Natural killer cell (primary cell): ENCODE data around the gene MYO5A. TPM values are rescaled to one million over a fixed set of nuclear protein-coding genes. Genes with fewer than 3 reads are reported as not detected.

ENCODE experiments used
- ATAC-seq, 3 donors: fragments of 150-1000 bp in 2 of 3; fragments of 200-7000 bp in 1 of 3; cut with Tn5 transposase; 1 replicate in 1 of 3; 2 replicates in 2 of 3; pipeline ENCODE4 v1.10.0; 2021; ENCODE audit warnings: mild to moderate bottlenecking in 2 of 3, moderate library complexity in 2 of 3
- DNase-seq, 2 donors: peaks; one replicate each; pipeline versions ENCODE4 v3.0.0 to v3.0.0-alpha.2; 2013 to 2021; ENCODE audit warnings: mixed read lengths in 1 of 2
- H3K27ac ChIP-seq: one replicate; pipeline ENCODE4 v1.5.1; 2013; ENCODE audit warnings: mild to moderate bottlenecking, low read length
- H3K27me3 ChIP-seq: one replicate; pipeline ENCODE4 v1.6.1; 2013; ENCODE audit warnings: low read length; ENCODE audit not compliant: control insufficient read depth, insufficient read depth
- H3K36me3 ChIP-seq: one replicate; pipeline ENCODE4 v1.6.1; 2013; ENCODE audit warnings: low read length; ENCODE audit not compliant: control insufficient read depth, insufficient read depth
- H3K4me1 ChIP-seq: one replicate; pipeline ENCODE4 v1.6.1; 2013; ENCODE audit warnings: low read length; ENCODE audit not compliant: control insufficient read depth, insufficient read depth
- H3K4me3 ChIP-seq: one replicate; pipeline ENCODE4 v1.5.1; 2013; ENCODE audit warnings: low read length
- H3K9me3 ChIP-seq: one replicate; pipeline ENCODE4 v1.6.1; 2013; ENCODE audit warnings: low read length; ENCODE audit not compliant: control insufficient read depth, insufficient read depth
- H3K27ac Mint-ChIP-seq, 2 donors: one replicate each; pipeline ENCODE4 v1.8.0; 2022; ENCODE audit warnings: mild to moderate bottlenecking in 2 of 2, mixed read lengths in 2 of 2, moderate library complexity in 1 of 2
- H3K27me3 Mint-ChIP-seq, 2 donors: one replicate each; pipeline ENCODE4 v1.8.0; 2022; ENCODE audit warnings: low read depth in 2 of 2, mixed read lengths in 2 of 2
- H3K36me3 Mint-ChIP-seq: one replicate; pipeline ENCODE4 v1.8.0; 2022; ENCODE audit warnings: mixed read lengths
- H3K4me1 Mint-ChIP-seq, 2 donors: one replicate each; pipeline ENCODE4 v1.8.0; 2022; ENCODE audit warnings: mixed read lengths in 2 of 2
- H3K4me3 Mint-ChIP-seq: one replicate; pipeline ENCODE4 v1.8.0; 2022; ENCODE audit warnings: mild to moderate bottlenecking, moderate library complexity, mixed read lengths
- H3K9me3 Mint-ChIP-seq, 2 donors: one replicate each; pipeline ENCODE4 v1.8.0; 2022; ENCODE audit warnings: mixed read lengths in 2 of 2
- CTCF ChIP-seq: fragments of 200-600 bp; IDR thresholded peaks from one replicate; pipeline ENCODE4 v1.8.0; 2022; ENCODE audit warnings: antibody characterized with exemption
- WGBS: methylation state at CpG from one replicate; pipeline ENCODE4 v1.1.7; 2013; ENCODE audit warnings: missing lambda C conversion rate; ENCODE audit not compliant: insufficient coverage; 5-methylcytosine and 5-hydroxymethylcytosine counted together
- intact Hi-C: fragments of 100-400 bp; cut with micrococcal nuclease; formaldehyde crosslinking; loops from one replicate; pipeline ENCODE4 v1.14.2; 2022
- total RNA-seq, 4 donors: library from RNA; stranded (reverse); fragments of 120-200 nt in 1 of 4; gene quantifications; one replicate each; pipeline versions ENCODE4 v1.2.3 to v1.2.4, GENCODE V29; 2013 to 2022

The MYO5A gene
- total RNA-seq, 3 donors from 2014 or later (not counting 1 experiment from before 2014, with no cell fraction given), result 42.8 to 51.5 (median 44.4) TPM

GRCh38 chr15:52385670-52386069 is 143.0 kb downstream of the MYO5A start:
- H3K36me3 Mint-ChIP-seq, result peaks cover 8% of the 10 kb centered on the region
- H3K27me3 ChIP-seq, result no peaks in the 10 kb centered on the region
- H3K9me3 Mint-ChIP-seq, result no peaks in the 10 kb centered on the region
- H3K36me3 ChIP-seq, result peaks cover 49% of the 10 kb centered on the region
- TF ChIP-seq CTCF, result no peak
- H3K27me3 Mint-ChIP-seq, result no peaks in the 10 kb centered on the region
- H3K4me1 ChIP-seq, result no peaks in the 10 kb centered on the region
- ATAC-seq (no peak), DNase-seq (no peak)
- no peaks in the 10 kb centered on the region for H3K4me1 Mint-ChIP-seq
- no peak overlapping the region for H3K27ac ChIP-seq
- H3K4me3 Mint-ChIP-seq, result no peak overlapping the region
- no peak overlapping the region for H3K4me3 ChIP-seq
- no peaks in the 10 kb centered on the region for H3K9me3 ChIP-seq
- intact Hi-C loops, result no loop called here
- H3K27ac Mint-ChIP-seq, result no peak overlapping the region

GRCh38 chr15:52383100-52383588 is 145.5 kb downstream of the MYO5A start:
- DNase-seq (no peak), ATAC-seq (no peak)
- Mint-ChIP-seq H3K36me3 (peaks cover 8% of the 10 kb centered on the region), H3K4me3 (no peak overlapping the region), H3K4me1 (no peaks in the 10 kb centered on the region), H3K9me3 (no peaks in the 10 kb centered on the region), H3K27me3 (no peaks in the 10 kb centered on the region), H3K27ac (no peak overlapping the region)
- H3K4me3 ChIP-seq, result no peak overlapping the region
- WGBS, result 89% methylated on average over 2 of the region's 2 CpGs
- H3K36me3 ChIP-seq, result peaks cover 49% of the 10 kb centered on the region
- intact Hi-C loops, result no loop called here
- no peaks in the 10 kb centered on the region for H3K9me3 ChIP-seq
- no peaks in the 10 kb centered on the region for H3K4me1 ChIP-seq
- no peak for TF ChIP-seq CTCF
- H3K27ac ChIP-seq, result no peak overlapping the region
- H3K27me3 ChIP-seq, result no peaks in the 10 kb centered on the region

- no peaks in the 10 kb centered on the region for H3K27me3 Mint-ChIP-seq
- 94% methylated on average over 1 of the region's 1 CpG for WGBS
- ATAC-seq (no peak), DNase-seq (no peak)
- H3K27ac Mint-ChIP-seq, result no peak overlapping the region
- intact Hi-C loops, result no loop called here
- H3K4me1 Mint-ChIP-seq, result no peaks in the 10 kb centered on the region
- Histone ChIP-seq H3K4me3 (no peak overlapping the region), H3K27me3 (no peaks in the 10 kb centered on the region), H3K27ac (no peak overlapping the region), H3K36me3 (peaks cover 46% of the 10 kb centered on the region), H3K4me1 (no peaks in the 10 kb centered on the region), H3K9me3 (no peaks in the 10 kb centered on the region)
- TF ChIP-seq CTCF, result no peak
- H3K4me3 Mint-ChIP-seq, result no peak overlapping the region
- no peaks in the 10 kb centered on the region for H3K9me3 Mint-ChIP-seq
- peaks cover 8% of the 10 kb centered on the region for H3K36me3 Mint-ChIP-seq
Observed at GRCh38 chr15:52382647-52383046, 146.0 kb downstream of the MYO5A start.

GRCh38 chr15:52379395-52380106 is 149.1 kb downstream of the MYO5A start:
- 88% methylated on average over 14 of the region's 14 CpGs for WGBS
- Mint-ChIP-seq H3K4me3 (no peak overlapping the region), H3K9me3 (no peaks in the 10 kb centered on the region), H3K36me3 (peaks cover 24% of the 10 kb centered on the region), H3K27me3 (no peaks in the 10 kb centered on the region), H3K27ac (no peak overlapping the region), H3K4me1 (no peaks in the 10 kb centered on the region)
- Histone ChIP-seq H3K4me3 (no peak overlapping the region), H3K4me1 (no peaks in the 10 kb centered on the region), H3K27me3 (no peaks in the 10 kb centered on the region), H3K9me3 (no peaks in the 10 kb centered on the region), H3K27ac (no peak overlapping the region), H3K36me3 (peaks cover 67% of the 10 kb centered on the region)
- DNase-seq (peak in 1 of 2 donors; percentile 5), ATAC-seq (no peak)
- intact Hi-C loops, result no loop called here
- no peak for TF ChIP-seq CTCF
